ENCODE measurements around the gene PRDM16. TPM values are rescaled to one million over a fixed set of nuclear protein-coding genes. Genes with fewer than 3 reads are reported as not detected.

The PRDM16 gene
- polyA plus RNA-seq, 3 donors = not detected

DNA sequence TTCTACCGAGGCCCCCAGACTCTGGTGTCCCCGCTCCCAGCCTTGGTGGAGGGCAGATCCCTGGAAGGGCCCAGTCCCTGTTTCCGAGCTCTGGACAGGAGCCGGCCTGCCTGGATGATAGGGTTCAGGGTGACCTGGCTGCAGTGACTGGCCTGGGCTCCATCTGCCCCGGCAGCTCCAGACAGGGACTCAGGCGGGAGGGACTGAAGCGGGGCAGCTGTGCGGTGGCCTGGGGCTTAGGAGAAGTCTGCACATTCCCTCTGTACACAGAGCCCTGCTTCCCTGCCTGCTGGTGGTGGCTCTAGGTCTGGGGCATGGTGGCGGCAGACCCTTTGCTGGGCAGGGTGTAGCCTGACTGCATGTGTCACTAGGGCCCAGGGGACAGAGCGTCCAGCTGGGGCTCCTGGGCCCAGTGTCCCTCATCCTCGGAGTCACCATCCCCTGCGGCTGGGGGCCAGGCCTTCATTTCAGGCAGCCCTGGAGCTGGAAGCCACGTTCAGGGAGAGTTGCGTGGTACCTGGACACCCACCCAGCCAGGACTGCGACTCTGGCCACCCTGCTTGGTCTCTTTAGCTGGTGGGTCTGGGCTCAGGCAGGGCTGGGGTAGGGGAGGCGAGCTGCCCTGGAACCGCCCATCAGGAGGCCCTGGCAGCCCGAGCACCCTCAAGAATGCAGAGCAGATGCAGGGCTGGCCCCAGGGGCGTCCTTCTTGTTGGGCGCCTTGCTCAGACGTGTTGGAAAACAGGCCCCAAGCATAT is 395.1 kb downstream of the PRDM16 start:
- TF ChIP-seq, protein P1, sequence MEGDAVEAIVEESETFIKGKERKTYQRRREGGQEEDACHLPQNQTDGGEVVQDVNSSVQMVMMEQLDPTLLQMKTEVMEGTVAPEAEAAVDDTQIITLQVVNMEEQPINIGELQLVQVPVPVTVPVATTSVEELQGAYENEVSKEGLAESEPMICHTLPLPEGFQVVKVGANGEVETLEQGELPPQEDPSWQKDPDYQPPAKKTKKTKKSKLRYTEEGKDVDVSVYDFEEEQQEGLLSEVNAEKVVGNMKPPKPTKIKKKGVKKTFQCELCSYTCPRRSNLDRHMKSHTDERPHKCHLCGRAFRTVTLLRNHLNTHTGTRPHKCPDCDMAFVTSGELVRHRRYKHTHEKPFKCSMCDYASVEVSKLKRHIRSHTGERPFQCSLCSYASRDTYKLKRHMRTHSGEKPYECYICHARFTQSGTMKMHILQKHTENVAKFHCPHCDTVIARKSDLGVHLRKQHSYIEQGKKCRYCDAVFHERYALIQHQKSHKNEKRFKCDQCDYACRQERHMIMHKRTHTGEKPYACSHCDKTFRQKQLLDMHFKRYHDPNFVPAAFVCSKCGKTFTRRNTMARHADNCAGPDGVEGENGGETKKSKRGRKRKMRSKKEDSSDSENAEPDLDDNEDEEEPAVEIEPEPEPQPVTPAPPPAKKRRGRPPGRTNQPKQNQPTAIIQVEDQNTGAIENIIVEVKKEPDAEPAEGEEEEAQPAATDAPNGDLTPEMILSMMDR (IDR thresholded peaks at IDR 0.05) = no peak
- Mint-ChIP-seq H3K4me3 (no peak overlapping the region), H3K27me3 (ENCODE audit: low read depth in 3 of 3) (peaks cover 3 to 5% (median 3%) of the 10 kb centered on the region in 3 donors), H3K9me3 (no peaks in the 10 kb centered on the region), H3K36me3 (no peaks in the 10 kb centered on the region), H3K27ac (no peak overlapping the region), H3K4me1 (no peaks in the 10 kb centered on the region)
- no peaks in the 10 kb centered on the region for H3K4me1 ChIP-seq (ENCODE audit: control insufficient read depth in 1 of 2, insufficient read depth in 2 of 2, low read length in 2 of 2)
- no peak for DNase-seq
- H3K79me2 ChIP-seq (ENCODE audit: insufficient read depth, low read length) = no peaks in the 10 kb centered on the region
- no peak overlapping the region for H3K4me2 ChIP-seq (replicated peaks; ENCODE audit: extremely low read depth, low read length, poor library complexity, severe bottlenecking)
- H3K9me3 ChIP-seq (replicated peaks in 1 of 2; ENCODE audit: control insufficient read depth in 1 of 2, insufficient read depth in 1 of 2, low read length in 2 of 2) = no peaks in the 10 kb centered on the region
- H4K20me1 ChIP-seq (ENCODE audit: insufficient read depth, low read length) = no peaks in the 10 kb centered on the region
- 91% methylated on average over 21 of the region's 21 CpGs for WGBS (ENCODE audit: insufficient coverage)
- H3K27me3 ChIP-seq (ENCODE audit: control insufficient read depth in 2 of 2, insufficient read depth in 2 of 2, low read length in 2 of 2) = no peaks in the 10 kb centered on the region
- H3K27ac ChIP-seq (ENCODE audit: low read depth in 1 of 2, low read length in 2 of 2) = no peak overlapping the region
- no peak overlapping the region for H3K9ac ChIP-seq (ENCODE audit: insufficient read depth, low read length, poor library complexity, severe bottlenecking)
- no peak overlapping the region for H2AFZ ChIP-seq (ENCODE audit: insufficient read depth, low read depth, low read length, poor library complexity, severe bottlenecking)
- no peaks in the 10 kb centered on the region for H3K36me3 ChIP-seq (replicated peaks in 1 of 2; ENCODE audit: control insufficient read depth in 1 of 2, insufficient read depth in 2 of 2, low read length in 2 of 2)
- intact Hi-C loops (cut with micrococcal nuclease) = no loop called here
- H3K4me3 ChIP-seq (replicated peaks in 1 of 3; ENCODE audit: low read depth in 2 of 3, low read length in 3 of 3) = no peak overlapping the region

DNA sequence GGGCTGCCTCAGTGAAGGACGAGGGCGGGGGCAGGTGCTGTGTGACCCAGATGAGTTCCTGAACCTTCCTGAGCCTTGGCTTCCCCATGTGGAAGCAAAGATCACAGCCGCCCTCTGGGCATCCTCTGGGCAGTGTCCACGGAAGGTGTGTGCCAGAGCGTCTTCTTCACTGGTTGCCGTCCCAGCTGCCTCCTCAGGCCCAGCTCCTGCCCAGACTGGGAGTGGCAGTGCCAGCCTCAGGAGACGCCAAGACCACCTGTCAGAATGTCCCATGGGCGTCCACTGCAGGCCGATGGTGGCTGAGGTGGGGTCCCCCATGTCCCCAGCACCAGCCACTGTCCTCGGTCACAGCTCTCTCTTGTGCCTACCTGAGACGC is 395.6 kb downstream of the PRDM16 start:
- Histone ChIP-seq H3K4me2 (replicated peaks; ENCODE audit: extremely low read depth, low read length, poor library complexity, severe bottlenecking) (no peak overlapping the region), H3K36me3 (replicated peaks in 1 of 2; ENCODE audit: control insufficient read depth in 1 of 2, insufficient read depth in 2 of 2, low read length in 2 of 2) (no peaks in the 10 kb centered on the region), H3K79me2 (ENCODE audit: insufficient read depth, low read length) (no peaks in the 10 kb centered on the region), H3K9ac (ENCODE audit: insufficient read depth, low read length, poor library complexity, severe bottlenecking) (no peak overlapping the region), H4K20me1 (ENCODE audit: insufficient read depth, low read length) (no peaks in the 10 kb centered on the region), H3K9me3 (replicated peaks in 1 of 2; ENCODE audit: control insufficient read depth in 1 of 2, insufficient read depth in 1 of 2, low read length in 2 of 2) (no peaks in the 10 kb centered on the region), H2AFZ (ENCODE audit: insufficient read depth, low read depth, low read length, poor library complexity, severe bottlenecking) (no peak overlapping the region), H3K27ac (ENCODE audit: low read depth in 1 of 2, low read length in 2 of 2) (no peak overlapping the region), H3K4me3 (replicated peaks in 1 of 3; ENCODE audit: low read depth in 2 of 3, low read length in 3 of 3) (no peak overlapping the region), H3K27me3 (ENCODE audit: control insufficient read depth in 2 of 2, insufficient read depth in 2 of 2, low read length in 2 of 2) (no peaks in the 10 kb centered on the region), H3K4me1 (ENCODE audit: control insufficient read depth in 1 of 2, insufficient read depth in 2 of 2, low read length in 2 of 2) (no peaks in the 10 kb centered on the region)
- intact Hi-C loops (cut with micrococcal nuclease) = no loop called here
- no peaks in the 10 kb centered on the region for H3K36me3 Mint-ChIP-seq
- no peaks in the 10 kb centered on the region for H3K4me1 Mint-ChIP-seq
- DNase-seq = no peak
- peaks cover under 1 to 2% (median 1%) of the 10 kb centered on the region in 3 donors for H3K27me3 Mint-ChIP-seq (ENCODE audit: low read depth in 3 of 3)
- H3K4me3 Mint-ChIP-seq = no peak overlapping the region
- TF ChIP-seq, protein P1 (IDR thresholded peaks at IDR 0.05) = no peak
- no peaks in the 10 kb centered on the region for H3K9me3 Mint-ChIP-seq
- H3K27ac Mint-ChIP-seq = no peak overlapping the region
- 91% methylated on average over 10 of the region's 11 CpGs for WGBS (ENCODE audit: insufficient coverage)

All from CD14-positive monocyte (primary cell).